GM13976 (cell line): ENCODE results near the gene F3.

ENCODE experiments used
- DNase-seq: peaks from one replicate; pipeline ENCODE4 v3.0.0; 2012; ENCODE audit warnings: low spot score
- in situ Hi-C: fragments of 300-500 bp; cut with MboI; formaldehyde crosslinking; loops from one replicate; pipeline ENCODE4 v1.12.0; 2022; ENCODE audit warnings: low sequenced_read_pairs, mixed read lengths, inconsistent platforms; ENCODE audit not compliant: unreplicated experiment
- TF ChIP-seq, protein P1 (sequence below): IDR thresholded peaks from 2 replicates; pipeline ENCODE4 v1.5.1; 2012; ENCODE audit warnings: borderline replicate concordance, mild to moderate bottlenecking; ENCODE audit not compliant: insufficient read depth; ENCODE audit errors: extremely low read depth, missing control alignments, control extremely low read depth

The F3 gene

DNA sequence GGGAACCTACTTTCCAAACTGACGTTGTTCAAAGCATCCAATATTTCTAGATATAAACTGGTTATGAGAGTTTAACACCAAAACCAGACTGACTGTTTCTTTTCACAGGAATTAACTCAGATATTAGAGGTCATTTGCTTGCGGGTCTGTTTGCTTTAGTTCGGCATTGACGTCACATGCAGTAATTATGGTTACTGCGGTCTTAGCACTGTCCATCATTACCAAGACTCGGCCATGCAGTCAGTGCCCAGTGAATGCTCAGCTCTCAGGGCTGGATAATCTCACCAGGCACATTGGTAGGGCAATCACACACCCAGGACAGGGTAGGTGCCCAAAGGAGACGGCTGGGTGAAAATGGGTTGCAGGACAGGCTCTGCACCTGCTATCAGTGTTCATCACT lies 9.9 kb upstream of the F3 start:
- TF ChIP-seq, protein P1, sequence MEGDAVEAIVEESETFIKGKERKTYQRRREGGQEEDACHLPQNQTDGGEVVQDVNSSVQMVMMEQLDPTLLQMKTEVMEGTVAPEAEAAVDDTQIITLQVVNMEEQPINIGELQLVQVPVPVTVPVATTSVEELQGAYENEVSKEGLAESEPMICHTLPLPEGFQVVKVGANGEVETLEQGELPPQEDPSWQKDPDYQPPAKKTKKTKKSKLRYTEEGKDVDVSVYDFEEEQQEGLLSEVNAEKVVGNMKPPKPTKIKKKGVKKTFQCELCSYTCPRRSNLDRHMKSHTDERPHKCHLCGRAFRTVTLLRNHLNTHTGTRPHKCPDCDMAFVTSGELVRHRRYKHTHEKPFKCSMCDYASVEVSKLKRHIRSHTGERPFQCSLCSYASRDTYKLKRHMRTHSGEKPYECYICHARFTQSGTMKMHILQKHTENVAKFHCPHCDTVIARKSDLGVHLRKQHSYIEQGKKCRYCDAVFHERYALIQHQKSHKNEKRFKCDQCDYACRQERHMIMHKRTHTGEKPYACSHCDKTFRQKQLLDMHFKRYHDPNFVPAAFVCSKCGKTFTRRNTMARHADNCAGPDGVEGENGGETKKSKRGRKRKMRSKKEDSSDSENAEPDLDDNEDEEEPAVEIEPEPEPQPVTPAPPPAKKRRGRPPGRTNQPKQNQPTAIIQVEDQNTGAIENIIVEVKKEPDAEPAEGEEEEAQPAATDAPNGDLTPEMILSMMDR: no peak
- in situ Hi-C loops: no loop called here
- DNase-seq: no peak

DNA sequence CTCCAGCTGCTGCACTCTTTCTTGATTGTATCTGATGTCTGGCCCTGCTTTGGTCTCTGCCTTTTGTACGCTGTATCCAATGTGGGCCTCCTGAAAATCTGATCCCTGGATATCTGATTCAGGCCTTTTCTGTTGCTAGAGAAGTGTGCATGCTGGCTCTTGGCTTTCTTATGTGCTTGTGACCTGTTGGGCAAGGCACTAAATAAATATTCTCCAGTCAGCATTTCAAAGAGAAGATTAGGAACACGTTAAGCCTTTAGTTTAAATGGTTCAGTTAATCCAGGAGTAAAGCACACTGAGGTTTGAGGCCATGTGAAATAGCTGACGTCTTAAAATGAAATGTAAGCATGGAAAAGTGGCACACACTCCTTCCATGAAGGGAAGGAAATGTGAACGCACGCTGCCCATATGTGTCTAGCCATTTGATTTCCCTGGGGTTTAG lies 9.3 kb upstream of the F3 start:
- TF ChIP-seq, protein P1: no peak
- in situ Hi-C loops: no loop called here
- DNase-seq: no peak

DNA sequence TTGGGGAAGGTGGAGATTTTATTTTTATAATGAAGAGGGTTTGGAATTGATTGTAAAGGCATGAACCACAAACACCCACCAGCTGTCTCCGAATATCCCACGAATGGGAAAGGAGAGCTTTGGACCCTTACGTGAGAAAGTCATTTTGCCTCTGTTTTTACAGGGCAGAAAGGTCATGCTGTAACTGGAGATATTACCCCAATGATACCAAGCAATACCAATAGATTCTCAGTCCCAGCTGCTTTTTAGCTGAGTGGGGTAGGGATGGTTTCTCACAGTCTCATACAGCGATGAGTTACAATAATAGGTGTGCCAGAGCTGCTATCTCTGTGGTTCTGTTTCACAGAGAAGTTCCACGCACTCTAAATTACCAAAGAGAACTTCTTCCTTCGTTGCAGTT lies 8.8 kb upstream of the F3 start:
- no peak for DNase-seq
- in situ Hi-C loops: no loop called here

DNA sequence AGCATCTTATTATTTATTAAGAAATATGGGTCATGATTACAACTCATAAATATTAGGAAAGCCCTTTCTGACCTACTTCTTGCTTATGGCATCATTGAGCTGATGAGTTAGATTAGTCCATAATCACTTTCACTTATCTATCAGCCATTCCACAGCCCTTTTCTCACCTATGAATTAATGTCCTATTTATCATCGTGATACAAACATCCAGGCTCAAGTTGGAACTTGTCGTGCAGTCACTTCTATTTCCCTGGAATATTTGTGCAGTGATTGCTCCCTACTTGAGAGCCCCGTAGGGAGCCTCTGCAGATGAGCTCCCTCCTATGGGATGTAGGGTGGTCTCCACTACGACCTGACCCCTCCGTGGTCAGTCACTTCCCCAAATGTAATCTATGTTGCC lies 8.1 kb upstream of the F3 start:
- TF ChIP-seq, protein P1: no peak
- DNase-seq: no peak
- in situ Hi-C loops: no loop called here

More for the DNA sequence above, 8.8 kb upstream of the F3 start:
- TF ChIP-seq, protein P1: no peak

DNA sequence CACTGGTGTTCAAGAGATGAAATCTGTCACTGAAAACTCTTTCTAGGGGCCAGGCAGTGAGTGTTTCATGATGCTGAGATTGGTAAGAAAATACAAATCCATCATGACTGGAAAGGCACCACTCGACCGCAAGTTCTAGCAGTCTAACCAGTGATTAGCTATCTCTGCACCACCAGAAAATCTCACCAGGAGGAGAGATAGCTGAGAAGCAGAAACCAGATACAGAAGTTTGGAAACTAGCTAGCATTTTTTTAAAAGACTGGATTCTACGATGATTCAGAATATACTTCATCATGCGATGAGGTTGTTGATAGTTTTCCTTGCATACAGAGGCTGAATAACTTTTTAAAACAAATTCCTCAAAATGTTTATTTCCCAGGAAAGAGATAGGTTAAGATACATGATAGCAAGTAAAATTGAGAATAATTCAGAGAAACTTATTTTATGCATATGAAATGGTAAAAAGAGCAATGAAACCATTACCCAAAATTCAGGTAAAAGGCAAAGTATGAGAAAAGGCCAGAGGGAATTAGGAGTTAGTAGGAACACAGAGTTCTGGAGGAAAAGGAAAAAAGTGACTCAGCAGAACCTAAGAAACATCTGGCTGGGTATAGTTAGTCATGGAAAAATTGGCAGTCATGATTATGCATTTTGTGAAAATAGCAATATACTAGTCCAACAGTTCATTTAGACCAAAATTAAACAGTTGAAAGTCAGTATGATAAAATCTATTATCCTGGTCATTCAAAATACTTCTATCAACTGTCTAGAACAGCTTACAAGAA lies 3.3 kb upstream of the F3 start:
- in situ Hi-C loops: no loop called here
- DNase-seq: no peak
- TF ChIP-seq, protein P1: no peak

DNA sequence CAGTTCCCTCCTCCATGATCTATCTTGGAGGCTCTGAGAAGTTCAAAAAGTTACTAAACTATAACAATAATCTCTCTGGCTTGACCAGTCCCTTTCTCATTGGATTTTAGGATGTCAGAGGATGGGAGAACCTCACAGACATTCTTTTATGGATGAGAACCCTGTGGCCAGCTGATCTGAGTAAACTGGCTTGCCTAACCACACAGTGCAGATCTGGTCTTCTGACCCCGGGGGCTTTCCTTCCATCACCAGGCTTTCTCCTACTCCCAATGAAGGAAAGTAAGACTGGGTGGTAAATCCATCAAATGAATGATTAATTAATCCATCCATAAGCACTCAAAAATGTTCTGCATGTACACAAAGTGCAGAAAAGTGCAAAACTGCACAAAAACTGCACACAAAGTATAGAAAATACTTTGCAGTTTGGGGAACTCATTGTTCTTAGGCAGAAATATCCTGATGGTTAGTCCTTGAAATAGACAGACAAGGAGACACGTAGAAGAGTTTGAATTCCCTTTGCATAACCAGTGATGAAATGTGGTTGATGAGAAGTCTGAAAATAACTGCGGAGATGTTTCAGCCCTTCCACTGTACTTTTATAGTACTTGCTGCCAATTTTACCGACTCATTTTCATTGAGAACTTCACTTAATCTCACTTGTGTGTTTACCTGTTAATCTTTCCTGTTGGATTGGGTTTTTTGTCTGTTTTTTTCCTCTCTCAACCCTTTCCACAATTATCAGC lies 2.5 kb upstream of the F3 start:
- TF ChIP-seq, protein P1: no peak
- no peak for DNase-seq
- in situ Hi-C loops: no loop called here
